IMR-90 (cell line): Measurements from ENCODE around the gene PTPRN2.

ENCODE experiments used
- BHLHE40 ChIP-seq: fragments of 150-350 bp; IDR thresholded peaks from 2 replicates; pipeline ENCODE4 v1.6.1; 2016; ENCODE audit warnings: mild to moderate bottlenecking, low read depth, low read length
- CEBPB ChIP-seq: IDR thresholded peaks from 2 replicates; pipeline ENCODE4 v1.6.1; 2012; ENCODE audit warnings: low read depth, low read length, improper control_type of control experiment
- MAFK ChIP-seq: IDR thresholded peaks from 2 replicates; pipeline ENCODE4 v1.6.1; 2012; ENCODE audit warnings: low read depth, low read length, improper control_type of control experiment
- MAZ ChIP-seq: IDR thresholded peaks from 2 replicates; pipeline ENCODE4 v1.6.1; 2012; ENCODE audit warnings: low read depth, mild to moderate bottlenecking, low read length, improper control_type of control experiment, moderate library complexity, borderline replicate concordance
- MXI1 ChIP-seq: IDR thresholded peaks from 2 replicates; pipeline ENCODE4 v1.6.1; 2012; ENCODE audit warnings: low read depth, mild to moderate bottlenecking, low read length, moderate library complexity, borderline replicate concordance
- POLR2A ChIP-seq: IDR thresholded peaks from 2 replicates; pipeline ENCODE4 v1.6.1; 2012; ENCODE audit warnings: mild to moderate bottlenecking, low read depth, low read length
- RAD21 ChIP-seq: IDR thresholded peaks from 2 replicates; pipeline ENCODE4 v1.6.1; 2012; ENCODE audit warnings: low read length, improper control_type of control experiment
- RCOR1 ChIP-seq: IDR thresholded peaks from 2 replicates; pipeline ENCODE4 v1.6.1; 2012; ENCODE audit warnings: mild to moderate bottlenecking, low read length, improper control_type of control experiment; ENCODE audit not compliant: insufficient replicate concordance
- RFX5 ChIP-seq: IDR thresholded peaks from 2 replicates; pipeline ENCODE4 v1.8.0; 2012; ENCODE audit warnings: low read depth, mild to moderate bottlenecking, low read length, moderate library complexity
- SMC3 ChIP-seq: fragments of 150-350 bp; IDR thresholded peaks from 2 replicates; pipeline ENCODE4 v1.6.1; 2016; ENCODE audit warnings: low read depth, mild to moderate bottlenecking, antibody characterized with exemption, low read length, moderate library complexity
- TF ChIP-seq, protein P1 (sequence below): conservative IDR thresholded peaks from 2 replicates; pipeline ENCODE4 v1.5.1; 2012; ENCODE audit warnings: mild to moderate bottlenecking, low read depth, low read length, improper control_type of control experiment
- TF ChIP-seq, protein P2 (sequence below): fragments of 150-350 bp; IDR thresholded peaks from 2 replicates; pipeline ENCODE4 v1.6.1; 2016; ENCODE audit warnings: low read depth, mild to moderate bottlenecking, low read length, moderate library complexity, borderline replicate concordance
- TF ChIP-seq, protein P3 (sequence below): fragments of 150-350 bp; IDR thresholded peaks from 2 replicates; pipeline ENCODE4 v1.6.1; 2017; ENCODE audit warnings: mild to moderate bottlenecking, antibody characterized with exemption, low read length, low read depth

DNA sequence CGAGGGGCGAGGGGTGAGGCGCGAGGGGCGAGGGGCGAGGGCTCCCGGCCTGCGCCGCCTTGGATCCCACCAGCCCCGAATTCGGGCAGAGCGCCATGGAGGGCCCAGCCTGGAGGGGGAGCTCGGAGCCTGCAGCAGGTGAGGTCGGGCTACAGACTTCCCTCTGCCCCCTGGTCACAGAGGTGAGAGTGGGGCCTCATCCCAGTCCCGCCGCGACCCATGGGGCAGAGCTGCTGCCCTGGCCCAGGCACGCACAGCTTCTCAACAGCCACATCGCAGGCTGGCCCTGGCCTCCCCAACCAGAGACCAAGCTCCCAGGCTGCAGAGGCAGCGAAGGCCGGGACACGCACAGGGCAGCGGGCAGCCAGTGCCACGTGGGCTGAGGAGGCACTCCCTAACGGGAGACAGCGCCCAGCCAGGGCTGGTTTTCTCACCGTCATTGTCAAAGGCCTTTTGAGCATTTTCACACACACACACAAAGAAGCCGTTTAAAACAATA is 191.8 kb downstream of the PTPRN2 start:
- TF ChIP-seq POLR2A (no peak), RAD21 (no peak), CEBPB (no peak), MXI1 (no peak), BHLHE40 (no peak), RFX5 (no peak), SMC3 (no peak), RCOR1 (no peak), MAFK (no peak), MAZ (no peak)
- TF ChIP-seq, protein P1, sequence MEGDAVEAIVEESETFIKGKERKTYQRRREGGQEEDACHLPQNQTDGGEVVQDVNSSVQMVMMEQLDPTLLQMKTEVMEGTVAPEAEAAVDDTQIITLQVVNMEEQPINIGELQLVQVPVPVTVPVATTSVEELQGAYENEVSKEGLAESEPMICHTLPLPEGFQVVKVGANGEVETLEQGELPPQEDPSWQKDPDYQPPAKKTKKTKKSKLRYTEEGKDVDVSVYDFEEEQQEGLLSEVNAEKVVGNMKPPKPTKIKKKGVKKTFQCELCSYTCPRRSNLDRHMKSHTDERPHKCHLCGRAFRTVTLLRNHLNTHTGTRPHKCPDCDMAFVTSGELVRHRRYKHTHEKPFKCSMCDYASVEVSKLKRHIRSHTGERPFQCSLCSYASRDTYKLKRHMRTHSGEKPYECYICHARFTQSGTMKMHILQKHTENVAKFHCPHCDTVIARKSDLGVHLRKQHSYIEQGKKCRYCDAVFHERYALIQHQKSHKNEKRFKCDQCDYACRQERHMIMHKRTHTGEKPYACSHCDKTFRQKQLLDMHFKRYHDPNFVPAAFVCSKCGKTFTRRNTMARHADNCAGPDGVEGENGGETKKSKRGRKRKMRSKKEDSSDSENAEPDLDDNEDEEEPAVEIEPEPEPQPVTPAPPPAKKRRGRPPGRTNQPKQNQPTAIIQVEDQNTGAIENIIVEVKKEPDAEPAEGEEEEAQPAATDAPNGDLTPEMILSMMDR, result no peak
- TF ChIP-seq, protein P2, sequence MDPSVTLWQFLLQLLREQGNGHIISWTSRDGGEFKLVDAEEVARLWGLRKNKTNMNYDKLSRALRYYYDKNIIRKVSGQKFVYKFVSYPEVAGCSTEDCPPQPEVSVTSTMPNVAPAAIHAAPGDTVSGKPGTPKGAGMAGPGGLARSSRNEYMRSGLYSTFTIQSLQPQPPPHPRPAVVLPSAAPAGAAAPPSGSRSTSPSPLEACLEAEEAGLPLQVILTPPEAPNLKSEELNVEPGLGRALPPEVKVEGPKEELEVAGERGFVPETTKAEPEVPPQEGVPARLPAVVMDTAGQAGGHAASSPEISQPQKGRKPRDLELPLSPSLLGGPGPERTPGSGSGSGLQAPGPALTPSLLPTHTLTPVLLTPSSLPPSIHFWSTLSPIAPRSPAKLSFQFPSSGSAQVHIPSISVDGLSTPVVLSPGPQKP, result no peak
- TF ChIP-seq, protein P3, sequence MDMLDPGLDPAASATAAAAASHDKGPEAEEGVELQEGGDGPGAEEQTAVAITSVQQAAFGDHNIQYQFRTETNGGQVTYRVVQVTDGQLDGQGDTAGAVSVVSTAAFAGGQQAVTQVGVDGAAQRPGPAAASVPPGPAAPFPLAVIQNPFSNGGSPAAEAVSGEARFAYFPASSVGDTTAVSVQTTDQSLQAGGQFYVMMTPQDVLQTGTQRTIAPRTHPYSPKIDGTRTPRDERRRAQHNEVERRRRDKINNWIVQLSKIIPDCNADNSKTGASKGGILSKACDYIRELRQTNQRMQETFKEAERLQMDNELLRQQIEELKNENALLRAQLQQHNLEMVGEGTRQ, result no peak
